DLD1 (cell line): ENCODE measurements around the gene SELENOM.
"Not testable (repeated sequence)": the region's sequence is repeated elsewhere in the genome, so short reads cannot be mapped to it uniquely, and the experiment has no call there.

Experiments
- in situ Hi-C: cut with HindIII; loops from 2 replicates; pipeline ENCODE4 v1.10.0; 2017; ENCODE audit warnings: low sequenced_read_pairs

Gene SELENOM

DNA sequence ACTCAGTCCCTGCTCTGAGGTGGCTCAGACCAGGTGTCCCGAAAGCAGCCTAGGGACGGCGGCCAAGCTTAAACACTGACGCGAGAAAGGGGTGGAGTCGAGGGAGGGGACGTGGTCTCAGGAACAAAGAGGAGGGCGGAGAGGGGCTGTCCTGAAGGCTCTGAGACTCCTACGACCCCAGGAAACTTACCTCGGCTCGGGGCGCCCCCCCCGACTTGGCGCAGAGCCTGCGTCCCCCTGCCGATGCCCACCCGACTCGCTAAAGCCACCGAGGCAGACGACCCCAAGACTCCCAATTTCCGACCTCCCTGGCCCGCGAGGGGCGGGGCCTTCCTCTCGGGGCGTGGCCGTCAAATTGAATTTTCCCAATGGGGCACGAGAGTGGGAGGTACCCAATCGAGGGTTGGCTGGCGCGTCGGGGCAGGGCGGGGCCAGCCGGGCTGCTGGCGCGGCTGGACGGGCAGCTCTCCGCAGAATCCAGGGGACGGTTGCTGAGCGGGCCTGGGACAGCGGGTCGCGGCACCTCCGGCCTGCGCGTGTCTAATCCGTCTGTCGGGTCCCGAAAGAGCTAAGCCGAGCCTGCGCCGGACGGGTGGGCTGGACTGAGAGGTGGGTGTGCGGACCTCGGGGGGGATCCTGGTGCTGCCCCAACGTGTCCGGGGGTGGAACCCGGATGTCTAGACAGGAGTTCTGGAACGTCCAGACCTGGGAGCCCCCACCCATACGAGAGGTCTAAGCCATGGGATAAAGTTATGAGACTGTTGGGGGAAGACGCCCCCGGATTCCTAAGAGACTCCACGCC is 26.3 kb downstream of the SELENOM start, which contains the start of gene SMTN:
TSS of gene SMTN (plus strand) at position 471 of the 802 bp plus-strand sequence. CDS start 1,941 bp downstream, outside the sequence.
- in situ Hi-C loops = no loop called here

DNA sequence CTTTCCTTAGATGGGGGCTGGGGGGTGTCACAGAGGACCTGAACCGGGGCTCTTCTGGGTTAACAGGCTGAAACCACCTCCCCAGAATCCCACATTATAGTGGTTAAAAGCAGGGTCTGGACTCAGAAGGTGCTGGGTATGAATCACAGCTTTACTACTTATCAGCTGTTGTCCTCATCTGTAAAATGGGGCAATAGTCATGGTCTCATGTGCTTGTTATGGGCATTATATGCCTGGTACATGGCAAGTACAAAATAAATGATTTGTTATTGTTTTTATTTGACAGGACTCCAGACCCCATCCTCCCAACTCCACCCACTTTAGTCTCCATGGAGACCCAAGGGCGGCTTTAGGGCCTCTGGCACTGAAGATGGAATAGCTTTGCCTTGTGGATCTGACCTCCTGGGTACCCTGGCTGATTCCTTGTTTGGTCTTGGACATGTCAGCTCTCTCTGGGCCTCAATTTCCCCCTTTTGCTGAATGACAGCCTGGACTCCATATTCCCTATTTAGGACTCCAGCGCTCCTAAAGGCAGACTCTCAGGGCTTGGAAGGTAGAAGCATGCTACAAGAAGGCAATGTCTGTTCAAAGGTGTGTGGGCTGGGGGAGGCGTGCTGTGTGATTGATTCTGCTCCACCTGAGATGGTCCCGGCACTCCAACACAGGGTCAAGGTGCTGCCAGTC is 27.1 kb downstream of the SELENOM start:
- in situ Hi-C loops = no loop called here

DNA sequence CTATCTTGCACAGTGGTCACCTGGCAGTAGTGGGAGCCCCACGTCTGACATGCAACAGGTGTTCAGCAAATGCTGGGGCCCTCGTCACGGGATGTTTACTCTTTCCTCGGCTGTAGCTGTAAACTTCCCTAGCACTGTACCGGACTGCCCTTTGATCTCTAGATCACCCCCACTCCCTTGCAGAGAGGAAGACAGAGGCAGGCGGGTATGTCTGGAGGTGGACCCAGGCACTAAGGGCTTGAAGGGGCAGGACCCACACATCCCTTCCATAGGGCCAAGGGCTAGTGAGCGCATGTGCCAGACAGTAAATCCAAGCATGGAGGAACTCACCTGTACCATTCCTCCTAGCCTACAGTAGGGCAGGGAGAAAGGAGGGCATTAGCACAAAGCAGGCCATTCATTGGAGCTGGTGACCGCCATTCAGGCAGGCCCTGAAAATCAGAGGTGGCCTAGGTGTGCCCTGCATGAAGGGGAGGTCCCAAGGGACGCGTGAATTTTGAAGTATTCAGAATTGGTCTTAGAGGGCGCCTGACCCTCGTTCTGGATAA is 28.2 kb downstream of the SELENOM start:
- in situ Hi-C loops = no loop called here

DNA sequence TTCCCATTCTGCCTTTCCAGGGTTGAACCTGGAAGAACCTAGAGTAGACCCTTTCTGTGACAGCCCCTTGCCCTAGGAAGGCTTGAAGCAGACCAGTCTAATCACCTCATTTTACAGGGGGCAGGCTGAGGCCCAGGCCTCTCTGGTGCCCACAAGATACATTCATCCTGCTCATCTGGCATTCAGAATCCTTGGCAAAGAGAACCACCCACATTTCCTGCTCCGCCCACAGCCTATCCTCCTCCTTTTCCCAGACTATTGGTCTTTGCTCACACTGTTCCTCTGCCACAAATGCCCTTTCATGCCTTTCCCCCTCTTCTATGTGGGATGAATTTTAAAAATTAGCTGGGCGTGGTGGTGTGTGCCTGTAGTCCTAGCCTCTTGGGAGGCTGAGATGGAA is 29.0 kb downstream of the SELENOM start:
- in situ Hi-C loops = not testable (repeated sequence)

DNA sequence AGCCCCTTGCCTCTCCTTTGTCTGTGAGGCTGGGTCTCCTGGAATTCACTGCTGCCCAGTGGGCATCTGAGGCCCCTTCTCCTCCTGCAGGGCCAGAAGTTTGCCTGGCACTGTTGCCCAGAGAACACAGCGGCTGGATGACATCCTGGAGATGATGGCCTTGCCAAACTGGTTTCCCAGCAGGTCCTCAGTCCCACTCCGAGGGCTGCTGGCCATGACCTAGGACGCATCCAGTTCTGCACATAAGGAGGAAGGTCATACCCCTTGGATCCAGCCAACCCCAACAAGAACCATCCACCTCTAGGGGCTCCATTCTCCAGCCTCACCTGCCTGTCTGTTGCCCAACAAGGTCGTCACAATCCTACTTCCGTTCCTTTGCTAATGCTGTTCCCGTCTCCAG is 29.7 kb downstream of the SELENOM start:
- in situ Hi-C loops = no loop called here

DNA sequence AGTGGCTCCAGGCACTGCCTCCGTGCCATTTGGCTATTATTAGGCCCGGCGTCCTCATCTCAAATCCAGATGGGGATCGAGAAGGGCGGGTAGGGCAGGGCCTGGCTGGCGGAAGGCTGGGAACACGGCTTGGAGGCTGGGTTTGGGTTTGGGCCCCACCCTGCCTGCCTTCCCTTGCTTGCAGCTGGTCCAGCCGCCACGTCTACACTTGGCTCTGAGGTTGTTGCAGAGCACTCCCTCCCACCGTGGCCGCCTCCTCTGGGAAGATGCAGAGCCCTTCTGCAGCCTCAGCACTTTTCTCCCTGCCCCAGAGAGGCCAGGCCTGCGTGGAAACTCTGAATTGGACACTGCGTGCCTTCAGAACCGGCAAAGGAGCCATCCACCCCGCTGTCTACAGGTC is 31.4 kb downstream of the SELENOM start:
- in situ Hi-C loops = no loop called here

DNA sequence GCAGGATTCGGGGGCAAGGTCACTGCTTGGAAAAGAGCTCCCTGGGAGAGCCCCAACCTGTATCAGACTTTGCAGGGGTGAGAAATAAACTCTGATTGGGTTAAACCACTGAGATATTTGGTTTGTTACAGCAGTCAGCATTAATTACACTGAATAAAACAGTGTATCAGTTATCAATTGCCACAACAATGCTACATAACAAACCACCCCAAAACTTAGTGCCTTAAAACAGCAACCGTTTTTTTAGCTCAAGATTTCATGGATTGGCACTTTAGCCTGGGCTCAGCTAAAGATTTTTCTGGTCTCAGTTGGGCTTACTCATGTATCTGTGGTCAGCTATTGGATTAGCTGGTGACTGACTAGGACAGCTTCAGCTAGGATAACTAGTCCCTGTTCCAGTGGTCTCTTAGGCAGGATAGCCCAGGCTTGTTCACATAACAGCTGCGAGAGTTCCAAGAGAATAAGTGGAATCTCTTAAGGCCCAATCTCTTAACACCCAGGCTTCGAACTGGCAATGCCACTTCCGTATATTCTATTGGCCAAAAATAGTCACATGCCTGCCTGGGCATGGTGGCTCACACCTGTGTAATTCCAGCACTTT is 33.7 kb downstream of the SELENOM start:
- in situ Hi-C loops = not testable (repeated sequence)

DNA sequence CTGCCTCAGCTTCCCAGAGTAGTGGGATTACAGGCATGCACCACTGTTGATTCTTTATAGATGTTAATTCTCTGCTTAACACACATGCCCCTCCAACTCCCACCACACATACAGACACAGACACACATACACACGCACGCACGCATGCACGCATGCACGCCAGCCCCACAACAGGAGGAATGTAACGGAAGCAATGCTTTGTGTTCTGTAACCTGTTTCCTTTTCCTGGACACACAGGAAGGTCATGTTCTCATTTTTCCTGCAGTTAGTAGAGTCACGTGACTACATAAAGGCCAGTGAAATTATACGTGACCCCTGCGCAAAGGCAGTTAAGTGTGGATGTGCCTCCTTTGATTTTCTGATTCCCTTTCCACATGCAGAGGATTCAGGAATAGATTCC is 34.2 kb downstream of the SELENOM start:
- in situ Hi-C loops = not testable (repeated sequence)

DNA sequence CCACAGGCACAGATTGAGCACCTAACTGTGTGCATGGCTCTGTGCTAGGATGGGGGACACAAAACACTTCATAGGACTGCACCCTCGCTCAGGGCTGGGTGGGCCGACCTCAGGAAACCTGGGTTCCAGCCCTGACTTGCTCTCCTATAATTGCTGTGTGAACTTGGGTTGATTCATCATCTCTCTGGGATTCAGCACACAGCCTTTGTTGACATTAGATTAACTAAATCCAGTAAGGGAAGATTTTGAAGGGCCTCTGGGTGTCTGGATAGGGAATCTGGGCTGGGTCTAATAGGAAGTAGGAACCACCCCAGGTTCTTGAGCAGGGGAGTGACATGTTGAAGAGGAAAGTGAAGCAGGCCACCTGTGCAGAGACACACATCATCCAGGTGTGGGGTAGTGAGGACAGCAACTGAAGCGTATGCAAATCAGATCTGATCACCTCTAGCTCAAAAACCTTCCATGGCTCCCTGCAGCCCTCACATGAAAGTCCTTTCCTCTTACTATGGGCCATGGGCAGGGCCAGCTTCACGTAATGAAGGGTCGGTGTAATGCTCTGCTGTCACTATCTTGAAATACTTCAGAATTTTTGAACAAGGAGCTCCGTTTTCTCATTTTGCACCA is 37.6 kb downstream of the SELENOM start:
- in situ Hi-C loops = not testable (repeated sequence)

DNA sequence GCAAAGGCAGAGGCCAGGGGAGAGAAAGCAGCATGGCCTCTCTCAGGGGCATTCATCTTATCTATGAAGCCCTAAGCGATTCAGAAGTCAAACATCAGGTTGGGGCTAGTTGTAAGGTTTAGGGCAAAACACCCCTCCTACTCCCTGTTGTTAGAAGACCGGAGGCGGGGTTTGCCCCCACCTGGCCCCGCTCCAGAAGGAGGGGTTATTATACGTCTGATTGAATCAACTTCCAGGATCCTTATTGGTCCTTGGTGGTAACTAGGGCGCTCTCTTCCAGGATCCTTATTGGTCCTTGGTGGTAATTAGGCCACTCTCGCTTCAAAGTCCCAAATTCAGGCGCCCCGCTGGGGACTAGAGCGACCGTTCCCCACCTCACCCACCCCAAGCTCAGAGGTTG is 38.4 kb downstream of the SELENOM start:
- in situ Hi-C loops = no loop called here

DNA sequence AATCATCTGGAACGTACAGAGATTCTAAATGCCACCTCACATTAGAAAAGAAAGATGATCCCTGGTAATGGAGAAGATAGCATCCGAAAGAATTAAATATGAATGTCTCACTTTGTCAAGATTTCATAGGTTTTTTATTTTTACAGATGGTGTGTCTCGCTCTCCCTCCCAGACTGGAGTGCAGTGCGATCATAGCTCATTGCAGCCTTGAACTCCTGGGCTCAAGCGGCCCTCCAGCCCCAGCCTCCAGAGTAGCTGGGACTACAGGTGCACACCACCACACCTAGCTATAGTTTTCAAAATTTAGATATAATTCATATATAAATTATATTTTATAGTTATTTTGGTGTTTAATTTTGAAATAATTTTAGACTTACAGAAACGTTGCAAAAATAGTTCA is 43.0 kb downstream of the SELENOM start:
- in situ Hi-C loops = no loop called here

DNA sequence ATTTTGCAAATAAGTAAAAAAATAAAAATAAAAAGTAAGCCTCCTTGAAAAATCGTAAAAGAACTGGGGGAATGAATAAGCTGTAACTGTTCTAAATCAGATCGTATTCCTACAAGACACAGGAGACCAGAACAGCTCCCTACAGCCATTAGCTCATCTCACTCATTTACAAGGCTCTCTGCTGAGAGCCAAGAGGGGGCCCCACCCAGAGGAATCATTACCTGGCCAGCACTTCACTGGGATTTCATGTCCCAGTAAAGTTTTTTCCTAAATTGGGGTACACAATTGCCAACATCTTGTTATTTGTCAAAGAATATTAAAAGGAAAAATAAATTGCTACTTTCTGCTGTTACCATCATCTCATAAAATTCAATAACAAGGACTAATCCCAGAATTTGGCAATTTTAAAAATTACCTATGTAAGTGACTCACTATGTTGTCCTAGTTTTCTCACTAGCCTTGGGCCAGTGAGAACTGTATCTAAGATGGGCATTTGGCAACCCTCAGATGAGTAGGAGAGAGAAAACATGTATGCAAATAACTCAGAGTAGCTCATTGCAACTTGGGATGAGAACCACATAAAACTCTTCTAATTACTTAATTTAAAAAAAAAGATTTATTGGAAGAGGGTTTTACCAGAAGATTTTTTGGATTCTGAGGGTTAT is 44.7 kb downstream of the SELENOM start:
- in situ Hi-C loops = no loop called here

DNA sequence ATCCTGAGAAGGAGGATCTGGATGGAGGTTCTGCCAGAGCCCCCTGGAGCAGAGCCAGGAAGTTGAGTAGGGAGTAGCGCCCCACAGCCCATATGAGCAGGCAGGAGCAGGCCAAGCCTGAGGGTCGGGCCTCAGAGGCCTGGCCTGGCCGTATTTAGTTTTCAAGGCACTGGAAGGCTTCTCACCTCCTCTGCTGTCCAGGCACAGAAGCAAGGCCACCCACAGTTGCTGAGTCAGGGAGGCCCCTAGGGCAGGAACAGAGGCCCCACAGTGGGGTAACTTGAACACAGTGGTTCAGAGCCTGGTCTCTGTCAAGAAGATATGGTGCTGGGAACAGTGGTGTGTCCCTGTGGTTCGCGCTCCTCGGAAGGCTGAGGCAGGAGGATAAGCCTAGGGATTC is 47.7 kb downstream of the SELENOM start:
- in situ Hi-C loops = not testable (repeated sequence)

DNA sequence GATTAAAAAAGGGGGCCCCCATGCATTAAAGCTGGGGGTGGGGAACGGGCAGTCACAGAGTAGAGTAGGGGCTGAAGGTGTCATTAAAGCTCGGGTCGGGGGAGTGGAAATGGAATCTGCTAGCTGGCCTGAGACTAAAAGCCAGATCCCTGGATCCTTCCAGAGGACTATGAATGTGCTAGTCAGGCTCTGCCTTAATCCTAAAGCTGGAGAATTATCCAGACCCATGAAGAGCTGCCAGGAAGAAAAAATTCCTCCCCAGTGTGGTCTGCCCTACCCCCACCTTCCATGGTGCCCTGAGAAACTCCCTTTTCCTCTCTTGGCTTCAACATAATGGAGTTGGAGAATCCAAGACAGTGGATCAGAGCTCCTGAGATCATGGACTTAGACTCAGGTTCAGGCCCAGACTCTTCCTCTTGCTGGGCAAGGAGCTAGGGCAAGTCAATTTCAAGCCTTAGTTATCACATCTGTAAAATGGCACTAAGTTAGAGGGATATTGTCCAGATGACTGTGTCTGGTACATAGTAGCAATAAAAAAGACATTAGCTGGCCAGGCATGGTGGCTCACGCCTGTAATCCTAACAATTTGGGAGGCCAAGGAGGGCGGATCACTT is 50.3 kb downstream of the SELENOM start:
- in situ Hi-C loops = no loop called here

DNA sequence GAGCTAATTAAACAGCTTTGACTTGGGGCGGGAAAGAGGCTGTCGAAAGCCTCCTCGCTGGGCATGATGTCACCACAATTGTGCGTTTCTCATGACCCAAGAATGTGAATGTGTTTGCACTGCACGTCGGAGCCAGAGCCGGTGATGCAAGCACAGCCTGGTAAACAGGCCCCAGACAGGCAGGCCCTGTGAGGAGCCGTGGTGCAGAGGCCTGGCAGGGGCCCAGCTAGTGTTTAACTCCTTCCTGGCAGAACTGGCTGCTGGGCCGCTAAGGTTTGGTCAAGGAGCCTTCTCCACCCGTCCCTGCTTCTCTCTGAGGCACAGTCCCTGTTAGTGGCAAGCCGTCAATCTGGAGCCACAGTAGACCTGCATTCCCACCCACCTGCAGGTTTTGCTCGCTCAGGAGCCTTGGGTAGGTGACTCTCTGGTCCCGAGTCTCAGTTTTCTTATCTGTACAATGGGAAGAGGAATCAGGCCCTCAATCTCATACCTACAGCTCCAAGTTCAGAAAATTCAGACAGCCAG is 51.7 kb downstream of the SELENOM start:
- in situ Hi-C loops = no loop called here

DNA sequence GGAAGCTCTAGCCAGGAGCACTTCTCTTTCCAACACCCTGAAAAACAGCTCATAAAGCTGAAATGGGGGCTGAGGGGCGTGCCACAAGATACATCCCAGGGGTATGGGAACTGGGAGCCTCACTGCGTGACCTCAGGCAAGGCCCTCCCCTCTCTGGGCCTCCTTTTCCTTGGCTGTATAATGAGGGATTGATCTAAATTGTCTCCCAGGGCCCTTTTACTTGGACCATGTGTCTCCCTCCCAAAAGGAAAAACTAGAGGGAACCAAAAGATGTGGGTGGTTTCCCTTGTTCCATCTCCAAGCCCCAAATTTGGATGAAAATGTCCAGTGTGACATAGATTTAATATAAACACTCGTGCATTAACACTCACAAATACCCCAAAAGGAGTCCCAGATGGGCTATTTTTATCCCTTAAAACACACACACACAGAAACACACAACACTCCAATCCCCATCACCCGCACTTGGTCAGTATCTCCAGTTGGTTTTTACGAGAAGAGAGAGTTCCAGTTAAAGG is 52.2 kb downstream of the SELENOM start:
- in situ Hi-C loops = no loop called here
